PFSK-1 (cell line): Measurements from ENCODE around the gene GPD2.

Source experiments
- FOXP2 ChIP-seq: optimal IDR thresholded peaks from 2 replicates; pipeline ENCODE3; 2011; ENCODE audit warnings: borderline replicate concordance, control low read depth, inconsistent platforms; ENCODE audit not compliant: insufficient read depth; ENCODE audit errors: extremely low read length, extremely low read depth
- POLR2AphosphoS5 ChIP-seq: IDR thresholded peaks from 2 replicates; pipeline ENCODE4 v1.6.1; 2012; ENCODE audit warnings: low read depth, mild to moderate bottlenecking, control low read depth, low read length, moderate library complexity
- REST ChIP-seq, 2 experiments: IDR thresholded peaks; 2 replicates each; pipeline versions ENCODE4 v1.6.1 to v1.8.0; 2011 to 2012; ENCODE audit warnings: low read depth in 2 of 2, low read length in 2 of 2, control low read depth in 1 of 2, inconsistent platforms in 1 of 2, mild to moderate bottlenecking in 1 of 2, moderate library complexity in 1 of 2; ENCODE audit not compliant: insufficient read depth in 1 of 2
- TAF1 ChIP-seq: IDR thresholded peaks from 2 replicates; pipeline ENCODE4 v1.6.1; 2012; ENCODE audit warnings: low read length, control low read depth, borderline replicate concordance; ENCODE audit not compliant: insufficient read depth

GRCh38 chr2:156536534-156536933 lies 100.4 kb downstream of the GPD2 start:
- no peak for TF ChIP-seq POLR2AphosphoS5
- no peak for TF ChIP-seq TAF1
- no peak for TF ChIP-seq REST (IDR thresholded peaks at IDR 0.05; ENCODE audit: insufficient read depth in 1 of 2, low read depth in 2 of 2, low read length in 2 of 2)
- no peak for TF ChIP-seq FOXP2
